Hematopoietic multipotent progenitor cell treated with erythropoietin and hydrocortisone succinate and interleukin-3 and kit ligand, for 6 days (in vitro differentiated cells): Measurements from ENCODE around the gene COL25A1.
"Not testable (repeated sequence)": the region's sequence is repeated elsewhere in the genome, so short reads cannot be mapped to it uniquely, and the experiment has no call there.

Source experiments
- DNase-seq: peaks from one replicate; pipeline ENCODE4 v3.0.0-alpha.2; 2015

The COL25A1 gene

DNA sequence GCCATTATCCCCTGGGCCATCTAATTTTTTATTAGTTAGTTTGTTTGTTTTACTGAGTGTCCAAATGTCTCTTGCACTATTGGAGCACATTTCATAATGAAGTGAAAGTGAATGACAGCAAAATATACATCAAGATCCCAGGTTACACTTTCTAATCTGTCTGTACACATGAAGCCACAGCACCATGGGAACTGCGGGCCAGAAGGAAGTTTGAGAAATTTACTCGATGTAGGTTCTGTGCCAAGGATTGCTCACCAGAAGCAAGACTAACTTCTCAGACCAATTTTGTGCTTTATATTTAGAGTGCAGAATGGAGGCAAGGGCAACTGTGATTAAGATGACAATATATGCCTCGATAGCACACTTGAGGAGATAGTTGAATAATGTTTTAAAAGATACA, 258.0 kb downstream of the COL25A1 start:
- peak; percentile 24 for DNase-seq

DNA sequence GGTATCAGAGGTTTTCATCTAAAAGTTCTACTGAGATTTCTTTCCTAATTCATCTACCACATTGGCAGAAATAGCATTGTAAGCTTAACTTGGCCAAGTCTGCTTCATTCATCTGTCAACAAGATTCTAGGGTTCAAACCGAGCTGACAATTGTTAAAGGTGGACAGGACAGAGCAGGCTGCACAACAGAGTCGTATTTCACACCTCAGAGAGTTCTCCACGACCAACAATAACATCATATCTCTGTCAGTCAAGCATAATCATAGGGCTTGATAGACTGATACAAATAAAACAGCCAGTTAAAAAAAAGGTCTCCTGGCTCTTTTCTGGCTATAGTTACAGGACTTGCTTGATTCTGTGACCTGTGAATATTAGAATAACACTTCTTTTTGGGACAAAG, 259.2 kb downstream of the COL25A1 start:
- DNase-seq: no peak

DNA sequence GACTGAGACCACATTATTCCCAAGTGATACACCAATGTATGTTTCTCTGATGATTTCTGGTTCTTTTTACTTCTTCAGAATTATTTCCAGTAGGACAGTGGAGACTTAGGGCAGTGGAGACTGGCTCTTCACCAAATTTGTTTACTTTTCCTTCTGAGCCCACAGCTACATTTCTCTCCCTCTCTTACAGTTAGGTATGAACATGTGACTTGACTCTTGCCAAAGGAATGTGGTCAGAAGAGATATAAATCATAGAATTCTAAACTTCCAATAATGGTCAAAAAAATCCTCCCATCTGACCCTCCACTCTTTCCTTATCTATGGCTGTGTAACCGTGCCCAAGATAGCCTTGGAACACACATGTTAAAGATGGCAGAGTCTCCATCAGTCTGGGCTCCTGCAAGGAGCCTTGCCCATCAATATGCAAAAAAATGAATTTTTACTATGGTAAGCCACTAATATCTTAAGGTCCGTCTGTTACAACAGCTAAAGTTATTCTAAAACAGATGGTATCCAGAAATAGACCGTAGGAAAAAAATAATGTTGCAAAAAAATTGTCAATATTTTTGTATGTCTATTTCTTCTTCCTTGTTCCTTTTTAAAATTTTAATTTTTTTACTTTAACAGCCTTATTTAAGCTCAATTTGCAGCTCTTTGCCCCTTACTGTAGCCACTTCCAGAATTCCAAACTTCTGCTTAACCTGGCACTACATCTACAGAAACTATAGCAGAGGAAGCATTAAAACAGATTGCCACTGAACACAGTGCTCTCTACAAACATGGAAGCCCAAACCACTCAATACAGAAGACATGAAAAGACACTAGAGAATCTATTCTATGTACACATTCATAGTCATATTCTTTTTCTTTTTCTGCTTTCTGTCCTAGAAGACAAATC, 260.7 kb downstream of the COL25A1 start:
- no peak for DNase-seq

- DNase-seq: peak; percentile 14
These were observed 262.0 kb downstream of the COL25A1 start for GRCh38 chr4:109040441-109040840.

GRCh38 chr4:109037026-109037425, 265.4 kb downstream of the COL25A1 start:
- no peak for DNase-seq

- DNase-seq: no peak
These were observed 268.5 kb downstream of the COL25A1 start for GRCh38 chr4:109033993-109034392.

- no peak for DNase-seq
These were observed 269.8 kb downstream of the COL25A1 start for GRCh38 chr4:109032671-109033070.

GRCh38 chr4:109029987-109030386, 272.5 kb downstream of the COL25A1 start:
- no peak for DNase-seq

DNA sequence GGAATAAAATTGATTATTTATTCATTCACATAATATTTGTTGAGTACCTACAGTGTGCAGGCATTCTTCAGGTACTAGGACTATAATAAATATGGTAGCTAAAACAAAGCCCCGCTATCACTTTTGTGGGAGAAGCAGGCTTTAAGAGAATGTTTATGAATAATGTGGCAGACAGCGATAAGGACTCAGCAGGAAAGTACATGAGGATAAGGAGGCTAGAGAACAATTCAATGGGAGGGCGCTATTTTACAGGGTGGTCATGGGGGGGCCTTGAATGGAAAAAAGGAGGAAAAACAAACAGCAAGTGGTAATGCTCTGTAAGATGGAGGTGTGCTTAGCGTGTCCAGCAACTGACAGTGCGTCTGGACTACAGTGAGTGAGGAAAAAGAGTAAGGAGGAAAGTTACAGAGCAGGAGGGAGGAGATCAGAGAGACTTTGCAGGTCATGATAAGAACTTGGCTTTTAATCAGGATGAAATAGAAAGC, 275.4 kb downstream of the COL25A1 start:
- no peak for DNase-seq

DNA sequence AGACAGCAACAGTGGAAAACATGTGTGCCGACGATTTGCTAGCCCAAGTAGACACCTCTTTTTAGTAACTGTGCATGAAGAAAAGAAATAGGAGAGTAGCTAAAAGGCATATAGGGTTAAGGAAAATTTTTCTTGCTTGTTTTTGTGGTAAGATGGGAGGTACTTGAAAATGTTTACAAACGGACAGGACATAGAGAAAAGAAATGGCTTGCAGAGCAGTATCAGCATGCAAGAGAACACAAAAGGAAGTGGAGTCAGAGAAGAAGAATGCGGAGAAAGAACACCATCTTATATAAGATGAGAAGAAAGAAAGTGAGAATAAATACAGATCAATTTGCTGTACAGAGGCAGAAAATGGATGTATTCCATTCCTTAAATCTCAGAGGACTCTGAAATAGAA, 275.9 kb downstream of the COL25A1 start:
- DNase-seq: no peak

DNA sequence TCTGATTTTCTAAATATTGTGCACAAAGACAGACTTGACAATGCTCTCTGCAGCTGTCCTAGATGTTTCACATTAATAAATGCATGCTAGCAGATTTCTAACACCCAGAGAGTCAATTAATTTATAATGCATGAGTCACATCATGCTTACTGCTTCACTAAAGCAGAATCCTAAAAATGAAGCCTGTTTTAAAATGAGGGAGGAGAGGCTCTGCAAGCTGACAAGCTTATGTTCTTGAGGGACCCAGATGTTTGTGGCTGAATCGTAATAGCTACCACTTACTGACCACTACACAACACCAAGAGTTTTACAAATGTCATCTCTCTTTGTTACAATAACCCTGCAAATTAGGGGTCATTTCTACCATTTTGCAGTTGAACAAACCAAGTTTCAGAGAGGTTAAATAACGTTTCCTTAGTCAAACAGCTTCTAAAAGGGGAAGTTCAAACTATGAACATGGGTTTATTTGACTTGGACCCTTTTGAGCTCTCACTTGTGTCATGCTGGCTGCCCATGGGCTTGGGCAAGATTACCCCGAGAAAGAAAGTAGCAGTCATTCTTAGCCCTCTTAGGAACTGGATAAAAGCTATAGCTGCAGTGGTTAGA, 276.9 kb downstream of the COL25A1 start:
- no peak for DNase-seq

GRCh38 chr4:109022961-109023360, 279.5 kb downstream of the COL25A1 start:
- DNase-seq: no peak

GRCh38 chr4:109021630-109022029, 280.8 kb downstream of the COL25A1 start:
- DNase-seq: not testable (repeated sequence)

DNA sequence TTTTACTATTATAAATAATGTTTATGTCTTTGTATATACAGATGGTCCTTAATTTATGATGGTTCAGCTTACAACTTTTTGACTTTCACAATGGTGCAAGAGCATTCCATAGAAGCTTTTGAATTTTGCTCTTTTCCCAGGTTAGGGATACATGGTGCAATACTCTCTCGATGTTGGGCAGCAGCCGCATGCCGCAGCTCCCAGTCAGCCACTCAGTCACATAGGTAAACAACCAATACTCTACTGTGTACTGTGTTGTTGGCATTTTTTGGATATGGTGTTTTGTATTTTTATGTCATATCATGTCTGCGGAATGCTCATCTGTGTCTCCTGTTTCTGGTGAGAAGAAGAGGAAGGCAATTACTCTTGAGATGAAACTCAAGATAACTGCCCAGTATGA, 281.6 kb downstream of the COL25A1 start:
- no peak for DNase-seq

DNA sequence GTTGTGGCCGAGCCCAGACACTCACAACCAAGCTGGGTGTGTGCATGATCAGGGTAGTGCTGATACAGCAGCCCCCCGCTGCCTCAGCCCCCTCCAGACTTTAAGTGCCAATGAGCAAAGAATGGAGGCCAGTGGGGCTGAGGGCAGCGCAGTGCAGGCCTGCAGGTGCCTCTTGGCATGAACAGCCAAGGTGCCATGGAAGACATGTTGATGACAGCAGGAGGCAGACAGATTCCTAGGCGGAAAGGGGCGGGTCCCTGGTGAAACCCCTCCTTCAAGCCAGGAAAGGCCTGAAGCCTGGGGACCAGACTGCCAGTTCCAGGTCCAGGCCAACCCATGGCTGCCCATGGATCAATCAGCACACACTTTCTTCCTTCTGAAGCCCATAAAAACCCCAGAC, 286.3 kb downstream of the COL25A1 start:
- DNase-seq: no peak

DNA sequence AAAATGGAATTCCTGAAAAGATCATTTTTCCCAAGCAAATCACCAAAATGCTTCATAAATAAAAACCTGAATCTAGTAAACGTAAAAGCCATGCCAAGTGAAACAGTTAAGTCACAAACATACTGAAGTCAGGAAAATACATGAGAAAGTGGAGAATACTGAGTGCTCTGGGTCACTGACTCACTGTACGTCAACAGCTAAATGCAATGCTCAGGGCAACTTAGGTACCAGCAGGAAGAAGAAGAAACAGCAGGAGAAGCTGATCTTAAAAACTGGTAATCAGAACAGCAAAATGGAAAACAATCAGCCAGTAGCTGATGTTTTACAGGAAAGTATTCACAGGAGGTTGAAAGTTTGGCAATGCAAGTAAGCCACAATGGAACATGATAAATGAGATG, 287.0 kb downstream of the COL25A1 start:
- no peak for DNase-seq

GRCh38 chr4:109014593-109015412, 287.7 kb downstream of the COL25A1 start:
- DNase-seq: no peak

DNA sequence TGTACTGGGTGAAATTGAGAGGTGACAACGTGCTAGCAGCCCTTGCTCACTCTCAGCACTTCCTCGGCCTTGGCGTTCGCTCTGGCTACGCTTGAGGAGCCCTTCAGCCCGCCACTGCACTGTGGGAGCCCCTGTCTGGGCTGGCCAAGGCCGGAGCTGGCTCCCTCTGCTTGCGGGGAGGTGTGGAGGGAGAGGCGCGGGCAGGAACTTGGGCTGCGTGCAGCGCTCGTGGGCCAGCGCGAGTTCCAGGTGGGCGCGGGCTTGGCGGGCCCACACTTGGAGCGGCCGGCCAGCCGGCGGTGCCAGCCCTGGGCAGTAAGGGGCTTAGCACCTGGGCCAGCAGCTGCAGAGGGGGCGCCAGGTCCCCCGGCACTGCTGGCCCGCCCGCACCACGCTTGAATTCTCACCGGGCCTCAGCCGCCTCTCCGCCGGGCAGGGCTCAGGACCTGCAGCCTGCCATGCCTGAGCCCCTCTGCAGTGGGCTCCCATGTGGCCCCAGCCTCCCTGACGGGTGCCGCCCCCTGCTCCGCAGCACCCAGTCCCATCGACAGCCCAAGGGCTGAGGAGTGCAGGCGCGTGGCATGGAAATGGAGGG, 290.1 kb downstream of the COL25A1 start:
- DNase-seq: no peak

DNA sequence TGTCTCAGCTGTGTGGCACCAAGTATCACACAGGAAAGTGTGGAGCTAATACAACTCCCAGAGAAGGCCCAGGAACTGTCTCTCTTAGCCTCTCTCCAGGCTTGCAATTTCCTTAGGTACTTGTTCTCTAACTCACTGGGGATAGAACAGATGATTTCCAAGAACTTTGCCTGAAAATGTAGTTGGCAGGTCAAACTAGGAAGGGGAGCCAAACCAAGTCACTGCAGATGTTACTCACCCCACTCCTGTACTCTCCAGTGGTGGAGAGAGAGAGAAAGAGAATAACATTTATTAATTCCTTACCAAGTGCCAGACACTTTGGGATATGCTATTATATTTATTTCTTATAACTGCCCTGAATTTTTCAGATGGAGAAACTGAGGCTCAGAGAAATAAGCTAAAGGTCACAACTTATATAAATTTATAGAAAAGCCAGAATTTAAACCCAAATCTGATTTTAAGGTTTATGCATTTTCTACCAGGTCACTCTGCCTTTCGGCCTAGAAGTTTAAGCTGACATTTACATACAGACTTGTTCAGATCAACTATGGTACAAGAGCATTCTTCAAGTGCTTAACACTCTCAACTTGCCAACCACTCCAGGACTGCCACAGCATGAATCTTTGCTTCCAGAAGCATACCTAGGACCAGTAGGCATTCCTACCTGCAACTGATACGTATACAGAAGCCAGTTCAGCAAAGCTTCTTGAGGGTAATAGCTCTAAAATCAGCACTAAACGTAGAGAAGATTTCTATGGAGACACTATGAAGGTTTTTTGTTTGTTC, 291.0 kb downstream of the COL25A1 start:
- no peak for DNase-seq

- DNase-seq: no peak
These were observed 291.9 kb downstream of the COL25A1 start for GRCh38 chr4:109010521-109010920.

- no peak for DNase-seq
These were observed 292.5 kb downstream of the COL25A1 start for GRCh38 chr4:109009909-109010308.

GRCh38 chr4:109007976-109008375, 294.5 kb downstream of the COL25A1 start:
- DNase-seq: no peak
